ENCODE results near the gene CRYL1. TPM values are rescaled to one million over a fixed set of nuclear protein-coding genes. Genes with fewer than 3 reads are reported as not detected.

CRYL1 gene
- total RNA-seq, 2 donors from 2014 or later = 24.9 to 31.0 TPM

- intact Hi-C loops (cut with DNase I) = loop anchor here (5.0 to 10.0 kb wide), 4 partner anchors 215 to 425 kb away; no protein-coding TSS in a partner anchor
- DNase-seq = no peak
- ATAC-seq = no peak
Measured at GRCh38 chr13:20499986-20500385, 25.7 kb downstream of the CRYL1 start.

- DNase-seq (no peak), ATAC-seq (no peak)
- intact Hi-C loops (cut with DNase I) = loop anchor here (5.0 to 10.0 kb wide), 4 partner anchors 216 to 426 kb away; no protein-coding TSS in a partner anchor
Measured at GRCh38 chr13:20498659-20499058, 27.0 kb downstream of the CRYL1 start.

GRCh38 chr13:20498129-20498528 is 27.5 kb downstream of the CRYL1 start:
- ATAC-seq (no peak), DNase-seq (no peak)
- intact Hi-C loops (cut with DNase I) = loop anchor here (5.0 to 10.0 kb wide), 4 partner anchors 217 to 427 kb away; no protein-coding TSS in a partner anchor

- intact Hi-C loops (cut with DNase I) = loop anchor here (5.0 to 10.0 kb wide), 4 partner anchors 218 to 428 kb away; no protein-coding TSS in a partner anchor
- ATAC-seq = no peak
- DNase-seq = no peak
Measured at GRCh38 chr13:20497006-20497775, 28.5 kb downstream of the CRYL1 start.

GRCh38 chr13:20495087-20496023 is 30.3 kb downstream of the CRYL1 start:
- intact Hi-C loops (cut with DNase I) = loop anchor here (5.0 to 10.0 kb wide), 4 partner anchors 219 to 429 kb away; no protein-coding TSS in a partner anchor
- DNase-seq (no peak), ATAC-seq (peak; percentile 85 to 86)

GRCh38 chr13:20494656-20495055 is 31.0 kb downstream of the CRYL1 start:
- intact Hi-C loops (cut with DNase I) = loop anchor here (5.0 to 10.0 kb wide), 4 partner anchors 220 to 430 kb away; no protein-coding TSS in a partner anchor
- DNase-seq (no peak), ATAC-seq (peak in 1 of 2 donors; percentile 19)

GRCh38 chr13:20492641-20493040 is 33.0 kb downstream of the CRYL1 start:
- intact Hi-C loops (cut with DNase I) = loop anchor here in 1 of 2 donors (10.0 kb wide), 2 partner anchors 222 to 432 kb away; no protein-coding TSS in a partner anchor
- ATAC-seq (no peak), DNase-seq (no peak)

GRCh38 chr13:20491926-20492435 is 33.7 kb downstream of the CRYL1 start:
- ATAC-seq (no peak), DNase-seq (no peak)
- intact Hi-C loops (cut with DNase I) = loop anchor here in 1 of 2 donors (10.0 kb wide), 2 partner anchors 223 to 433 kb away; no protein-coding TSS in a partner anchor

GRCh38 chr13:20489185-20489820 is 36.4 kb downstream of the CRYL1 start:
- ATAC-seq = peak; percentile 61 to 62
- intact Hi-C loops (cut with DNase I) = loop anchor here (2.0 to 5.0 kb wide), 2 partner anchors 293 to 307 kb away; no protein-coding TSS in a partner anchor
- no peak for DNase-seq

GRCh38 chr13:20487927-20488326 is 37.7 kb downstream of the CRYL1 start:
- intact Hi-C loops (cut with DNase I) = loop anchor here (2.0 to 5.0 kb wide), 2 partner anchors 291 to 306 kb away; no protein-coding TSS in a partner anchor
- DNase-seq (no peak), ATAC-seq (peak in 1 of 2 donors; percentile 12)

- intact Hi-C loops (cut with DNase I) = no loop called here
- peak in 1 of 2 donors; percentile 9 for ATAC-seq
Measured at GRCh38 chr13:20482787-20483186, 42.9 kb downstream of the CRYL1 start.

GRCh38 chr13:20482275-20482761 is 43.3 kb downstream of the CRYL1 start:
- intact Hi-C loops (cut with DNase I) = no loop called here
- no peak for DNase-seq
- peak; percentile 30 to 81 for ATAC-seq

More at GRCh38 chr13:20482787-20483186, 42.9 kb downstream of the CRYL1 start:
- DNase-seq = no peak

GRCh38 chr13:20477394-20477793 is 48.3 kb downstream of the CRYL1 start:
- DNase-seq = no peak
- intact Hi-C loops (cut with DNase I) = no loop called here
- no peak for ATAC-seq

GRCh38 chr13:20475927-20476691 is 49.5 kb downstream of the CRYL1 start:
- ATAC-seq (peak; percentile 33 to 71), DNase-seq (no peak)
- intact Hi-C loops (cut with DNase I) = no loop called here

- ATAC-seq (no peak), DNase-seq (no peak)
- intact Hi-C loops (cut with DNase I) = no loop called here
Measured at GRCh38 chr13:20474515-20474914, 51.1 kb downstream of the CRYL1 start.

- intact Hi-C loops (cut with DNase I) = no loop called here
- ATAC-seq = no peak
- no peak for DNase-seq
Measured at GRCh38 chr13:20473888-20474287, 51.8 kb downstream of the CRYL1 start.

- DNase-seq (no peak), ATAC-seq (no peak)
- intact Hi-C loops (cut with DNase I) = no loop called here
Measured at GRCh38 chr13:20473139-20473538, 52.5 kb downstream of the CRYL1 start.

GRCh38 chr13:20472531-20472930 is 53.1 kb downstream of the CRYL1 start:
- DNase-seq (no peak), ATAC-seq (no peak)
- intact Hi-C loops (cut with DNase I) = no loop called here
